ENCODE data around the gene SLC12A3. TPM values are rescaled to one million over a fixed set of nuclear protein-coding genes. Genes with fewer than 3 reads are reported as not detected.
"Not testable (repeated sequence)": the region's sequence is repeated elsewhere in the genome, so short reads cannot be mapped to it uniquely, and the experiment has no call there.

The SLC12A3 gene
- total and polyA plus RNA-seq, 2 experiments from 2014 or later: not detected

- Histone ChIP-seq H3K27ac (peak within 1 kb of the TSS; percentile 95), H3K4me3 (peak within 1 kb of the TSS; percentile 62), H3K4me1 (ENCODE audit: insufficient read depth) (peaks cover 21% of the 10 kb centered on the region), H3K4me2 (peak within 1 kb of the TSS; percentile 85), H3K36me3 (replicated peaks; ENCODE audit: insufficient read depth, low read depth) (no peaks in the 10 kb centered on the region), H4K20me1 (ENCODE audit: insufficient read depth, poor library complexity, severe bottlenecking) (peaks cover 43% of the 10 kb centered on the region), H3K9me3 (ENCODE audit: low read depth) (no peaks in the 10 kb centered on the region), H3K79me2 (peaks cover 46% of the 10 kb centered on the region), H3K27me3 (no peaks in the 10 kb centered on the region), H2AFZ (peak within 1 kb of the TSS; percentile 65), H3K9me2 (replicated peaks; ENCODE audit: insufficient read depth) (no peaks in the 10 kb centered on the region)
- peak; percentile 99 for DNase-seq (ENCODE audit: low spot score)
- WGBS (ENCODE audit: low lambda C conversion rate, missing lambda C conversion rate): under 1% methylated on average over 71 of the region's 83 CpGs
- TF ChIP-seq CTCF (IDR thresholded peaks at IDR 0.05; ENCODE audit: poor library complexity) (no peak), EZH2phosphoT487 (IDR thresholded peaks at IDR 0.05; ENCODE audit: low read depth, severe bottlenecking, unreplicated experiment) (no peak), EZH2 (IDR thresholded peaks at IDR 0.05; ENCODE audit: borderline replicate concordance) (no peak)
Measured at GRCh38 chr16:56931892-56932720, 67.1 kb downstream of the SLC12A3 start, which contains the start of gene HERPUD1. Gene HERPUD1, plus strand, starts transcription at chr16:56932142. Its CDS starts 103 bp downstream, at chr16:56932245.

- H3K27me3 ChIP-seq: no peaks in the 10 kb centered on the region
- H3K27ac ChIP-seq: peak overlapping the region; percentile 95
- H2AFZ ChIP-seq: peak overlapping the region; percentile 17
- H3K9me2 ChIP-seq (replicated peaks; ENCODE audit: insufficient read depth): no peaks in the 10 kb centered on the region
- H3K36me3 ChIP-seq (replicated peaks; ENCODE audit: insufficient read depth, low read depth): no peaks in the 10 kb centered on the region
- peaks cover 54% of the 10 kb centered on the region for H3K79me2 ChIP-seq
- DNase-seq (ENCODE audit: low spot score): peak; percentile 80
- H3K4me1 ChIP-seq (ENCODE audit: insufficient read depth): peaks cover 21% of the 10 kb centered on the region
- H3K4me3 ChIP-seq: peak overlapping the region; percentile 62
- no peak for TF ChIP-seq EZH2phosphoT487 (IDR thresholded peaks at IDR 0.05; ENCODE audit: low read depth, severe bottlenecking, unreplicated experiment)
- TF ChIP-seq EZH2 (IDR thresholded peaks at IDR 0.05; ENCODE audit: borderline replicate concordance): no peak
- no peak for TF ChIP-seq CTCF (IDR thresholded peaks at IDR 0.05; ENCODE audit: poor library complexity)
- H3K9me3 ChIP-seq (ENCODE audit: low read depth): no peaks in the 10 kb centered on the region
- H3K4me2 ChIP-seq: peak overlapping the region; percentile 85
- H4K20me1 ChIP-seq (ENCODE audit: insufficient read depth, poor library complexity, severe bottlenecking): peaks cover 49% of the 10 kb centered on the region
- 4% methylated on average over 25 of the region's 25 CpGs for WGBS (ENCODE audit: low lambda C conversion rate, missing lambda C conversion rate)
Measured at GRCh38 chr16:56932721-56933619, 68.0 kb downstream of the SLC12A3 start.

- TF ChIP-seq EZH2 (IDR thresholded peaks at IDR 0.05; ENCODE audit: borderline replicate concordance) (no peak), EZH2phosphoT487 (IDR thresholded peaks at IDR 0.05; ENCODE audit: low read depth, severe bottlenecking, unreplicated experiment) (no peak), CTCF (IDR thresholded peaks at IDR 0.05; ENCODE audit: poor library complexity) (no peak)
- Histone ChIP-seq H3K27ac (no peak overlapping the region), H4K20me1 (ENCODE audit: insufficient read depth, poor library complexity, severe bottlenecking) (peaks cover 57% of the 10 kb centered on the region), H3K36me3 (replicated peaks; ENCODE audit: insufficient read depth, low read depth) (no peaks in the 10 kb centered on the region), H3K4me1 (ENCODE audit: insufficient read depth) (peaks cover 21% of the 10 kb centered on the region), H3K4me3 (peak overlapping the region; percentile 62), H3K4me2 (peak overlapping the region; percentile 85), H3K9me2 (replicated peaks; ENCODE audit: insufficient read depth) (no peaks in the 10 kb centered on the region), H3K9me3 (ENCODE audit: low read depth) (no peaks in the 10 kb centered on the region), H2AFZ (no peak overlapping the region), H3K27me3 (no peaks in the 10 kb centered on the region), H3K79me2 (peaks cover 61% of the 10 kb centered on the region)
- DNase-seq (ENCODE audit: low spot score): no peak
- WGBS (ENCODE audit: low lambda C conversion rate, missing lambda C conversion rate): 67% methylated on average over 8 of the region's 8 CpGs
Measured at GRCh38 chr16:56933828-56934598, 69.0 kb downstream of the SLC12A3 start.

- H2AFZ ChIP-seq; H3K27me3 ChIP-seq; H3K36me3 ChIP-seq (replicated peaks; ENCODE audit: insufficient read depth, low read depth); H3K9me3 ChIP-seq (ENCODE audit: low read depth); H3K9me2 ChIP-seq (replicated peaks; ENCODE audit: insufficient read depth); H3K27ac ChIP-seq; DNase-seq (ENCODE audit: low spot score): not testable (repeated sequence)
- 83% methylated on average over 7 of the region's 8 CpGs for WGBS (ENCODE audit: low lambda C conversion rate, missing lambda C conversion rate)
- H3K4me2 ChIP-seq: peak overlapping the region; percentile 85
- peaks cover 21% of the 10 kb centered on the region for H3K4me1 ChIP-seq (ENCODE audit: insufficient read depth)
- H3K4me3 ChIP-seq: peak overlapping the region; percentile 62
- peaks cover 63% of the 10 kb centered on the region for H4K20me1 ChIP-seq (ENCODE audit: insufficient read depth, poor library complexity, severe bottlenecking)
- peaks cover 63% of the 10 kb centered on the region for H3K79me2 ChIP-seq
Measured at GRCh38 chr16:56934599-56935145, 69.7 kb downstream of the SLC12A3 start.

All from hepatocyte (in vitro differentiated cells).